Peyer's patch (tissue), 4 donors: ENCODE measurements around the gene WDR31.

Experiments used
- POLR2A ChIP-seq, 2 donors: fragments of 450-650 bp; IDR thresholded peaks; one replicate each; pipeline ENCODE4 v1.5.1; 2017; ENCODE audit warnings: antibody characterized with exemption in 2 of 2, mild to moderate bottlenecking in 2 of 2, moderate library complexity in 2 of 2
- TF ChIP-seq, protein P1 (sequence below), 6 experiments: fragments of 450-650 bp in 4 of 6; fragments of 200-600 bp in 2 of 6; sonication (generic) in 1 of 6; IDR thresholded peaks; one replicate each; pipeline ENCODE4 v1.5.1; 2017 to 2019; ENCODE audit warnings: antibody characterized with exemption in 6 of 6, mild to moderate bottlenecking in 3 of 6, moderate library complexity in 1 of 6

DNA sequence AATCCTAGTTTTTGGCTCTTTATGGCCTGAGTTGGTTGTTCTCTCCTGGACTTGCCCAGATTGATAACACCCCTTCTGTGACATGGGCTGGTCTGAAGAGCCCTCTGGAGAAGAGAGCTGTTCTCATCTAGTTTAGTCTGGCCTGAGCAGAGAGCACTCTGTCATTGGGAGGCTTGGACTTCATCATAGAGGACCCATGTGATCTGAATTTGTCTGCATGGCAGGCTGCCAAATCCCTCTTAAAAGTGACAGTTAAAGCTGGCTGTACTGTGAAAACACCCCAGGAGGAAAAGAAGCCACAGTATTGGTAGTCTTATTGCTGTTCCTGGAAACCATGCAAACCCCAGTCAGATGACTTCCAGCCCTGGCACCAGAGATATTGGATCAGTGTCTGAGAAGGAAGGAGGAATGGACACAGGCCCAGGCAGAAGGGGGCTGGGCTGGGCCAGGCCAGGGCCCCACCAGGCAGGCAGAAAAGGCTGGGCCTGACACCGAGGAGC is 3.7 kb upstream of the WDR31 start:
- no peak for TF ChIP-seq POLR2A (IDR thresholded peaks at IDR 0.05)
- TF ChIP-seq, protein P1, sequence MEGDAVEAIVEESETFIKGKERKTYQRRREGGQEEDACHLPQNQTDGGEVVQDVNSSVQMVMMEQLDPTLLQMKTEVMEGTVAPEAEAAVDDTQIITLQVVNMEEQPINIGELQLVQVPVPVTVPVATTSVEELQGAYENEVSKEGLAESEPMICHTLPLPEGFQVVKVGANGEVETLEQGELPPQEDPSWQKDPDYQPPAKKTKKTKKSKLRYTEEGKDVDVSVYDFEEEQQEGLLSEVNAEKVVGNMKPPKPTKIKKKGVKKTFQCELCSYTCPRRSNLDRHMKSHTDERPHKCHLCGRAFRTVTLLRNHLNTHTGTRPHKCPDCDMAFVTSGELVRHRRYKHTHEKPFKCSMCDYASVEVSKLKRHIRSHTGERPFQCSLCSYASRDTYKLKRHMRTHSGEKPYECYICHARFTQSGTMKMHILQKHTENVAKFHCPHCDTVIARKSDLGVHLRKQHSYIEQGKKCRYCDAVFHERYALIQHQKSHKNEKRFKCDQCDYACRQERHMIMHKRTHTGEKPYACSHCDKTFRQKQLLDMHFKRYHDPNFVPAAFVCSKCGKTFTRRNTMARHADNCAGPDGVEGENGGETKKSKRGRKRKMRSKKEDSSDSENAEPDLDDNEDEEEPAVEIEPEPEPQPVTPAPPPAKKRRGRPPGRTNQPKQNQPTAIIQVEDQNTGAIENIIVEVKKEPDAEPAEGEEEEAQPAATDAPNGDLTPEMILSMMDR (IDR thresholded peaks at IDR 0.05): no peak
